Neural progenitor cell (in vitro differentiated cells): ENCODE measurements around the gene PLA2G4E. TPM values are rescaled to one million over a fixed set of nuclear protein-coding genes. Genes with fewer than 3 reads are reported as not detected.
A peak's percentile ranks its signal among the peaks of the same experiment; 100 is the strongest.

ENCODE experiments used
- DNase-seq: peaks from one replicate; pipeline ENCODE4 v3.0.0-alpha.2; 2016; ENCODE audit warnings: low spot score
- H2AFZ ChIP-seq: fragments of 200-600 bp; sonication (generic); replicated peaks from 2 replicates; pipeline ENCODE4 v1.6.1; 2016; ENCODE audit warnings: antibody characterized with exemption
- H3F3A ChIP-seq: fragments of 200-600 bp; sonication (generic); 2 replicates; pipeline ENCODE4 v1.6.1; 2016; ENCODE audit warnings: antibody characterized with exemption, low read depth
- H3K27ac ChIP-seq: fragments of 200-600 bp; sonication (generic); 2 replicates; pipeline ENCODE4 v1.5.1; 2016; ENCODE audit warnings: mild to moderate bottlenecking
- H3K27me3 ChIP-seq: fragments of 200-600 bp; sonication (generic); 2 replicates; pipeline ENCODE4 v1.6.1; 2016; ENCODE audit warnings: mild to moderate bottlenecking, moderate library complexity
- H3K36me3 ChIP-seq: fragments of 200-600 bp; sonication (generic); 2 replicates; pipeline ENCODE4 v1.5.1; 2016
- H3K4me1 ChIP-seq: fragments of 200-600 bp; sonication (generic); 2 replicates; pipeline ENCODE4 v1.6.1; 2016; ENCODE audit warnings: mixed run types
- H3K4me2 ChIP-seq: fragments of 200-600 bp; sonication (generic); 2 replicates; pipeline ENCODE4 v1.6.1; 2016
- H3K4me3 ChIP-seq: fragments of 200-600 bp; sonication (generic); 2 replicates; pipeline ENCODE4 v1.5.1; 2016
- H3K79me2 ChIP-seq: fragments of 200-600 bp; sonication (generic); 2 replicates; pipeline ENCODE4 v1.6.1; 2016; ENCODE audit warnings: low read depth
- H3K9ac ChIP-seq: fragments of 200-600 bp; sonication (generic); 2 replicates; pipeline ENCODE4 v1.6.1; 2016
- H3K9me3 ChIP-seq: fragments of 200-600 bp; sonication (generic); 2 replicates; pipeline ENCODE4 v1.5.1; 2016; ENCODE audit warnings: low read depth
- H4K20me1 ChIP-seq: fragments of 200-600 bp; sonication (generic); 2 replicates; pipeline ENCODE4 v1.6.1; 2016; ENCODE audit warnings: low read depth
- H3K27ac Mint-ChIP-seq: 3 replicates; pipeline ENCODE4 v1.8.0; 2021; ENCODE audit warnings: mixed read lengths
- H3K27me3 Mint-ChIP-seq: 2 replicates; pipeline ENCODE4 v1.8.0; 2022; ENCODE audit warnings: low read depth, mild to moderate bottlenecking, inconsistent platforms, moderate library complexity, mixed read lengths; ENCODE audit not compliant: insufficient read depth
- H3K36me3 Mint-ChIP-seq: 3 replicates; pipeline ENCODE4 v1.8.0; 2021; ENCODE audit warnings: mixed read lengths
- H3K4me1 Mint-ChIP-seq: 3 replicates; pipeline ENCODE4 v1.8.0; 2021; ENCODE audit warnings: mixed read lengths
- H3K4me3 Mint-ChIP-seq: 3 replicates; pipeline ENCODE4 v1.8.0; 2021; ENCODE audit warnings: mild to moderate bottlenecking, moderate library complexity, mixed read lengths
- H3K9me3 Mint-ChIP-seq: 3 replicates; pipeline ENCODE4 v1.8.0; 2020; ENCODE audit warnings: mixed read lengths
- CTCF ChIP-seq: fragments of 200-600 bp; sonication (generic); IDR thresholded peaks from 2 replicates; pipeline ENCODE4 v1.5.1; 2017; ENCODE audit warnings: antibody characterized with exemption, mild to moderate bottlenecking
- EZH2 ChIP-seq: fragments of 200-600 bp; sonication (generic); IDR thresholded peaks from 2 replicates; pipeline ENCODE4 v1.6.1; 2017; ENCODE audit warnings: antibody characterized with exemption, mild to moderate bottlenecking, moderate library complexity
- EZH2phosphoT487 ChIP-seq: fragments of 200-600 bp; sonication (generic); IDR thresholded peaks from 2 replicates; pipeline ENCODE4 v1.6.1; 2017; ENCODE audit warnings: antibody characterized with exemption
- total RNA-seq: library from RNA; depleted of rRNA; stranded (reverse); fragments of >200 nt; gene quantifications from 2 replicates; pipeline ENCODE4 v1.2.3, GENCODE V29; 2015; ENCODE audit warnings: low replicate concordance

PLA2G4E gene, protein sequence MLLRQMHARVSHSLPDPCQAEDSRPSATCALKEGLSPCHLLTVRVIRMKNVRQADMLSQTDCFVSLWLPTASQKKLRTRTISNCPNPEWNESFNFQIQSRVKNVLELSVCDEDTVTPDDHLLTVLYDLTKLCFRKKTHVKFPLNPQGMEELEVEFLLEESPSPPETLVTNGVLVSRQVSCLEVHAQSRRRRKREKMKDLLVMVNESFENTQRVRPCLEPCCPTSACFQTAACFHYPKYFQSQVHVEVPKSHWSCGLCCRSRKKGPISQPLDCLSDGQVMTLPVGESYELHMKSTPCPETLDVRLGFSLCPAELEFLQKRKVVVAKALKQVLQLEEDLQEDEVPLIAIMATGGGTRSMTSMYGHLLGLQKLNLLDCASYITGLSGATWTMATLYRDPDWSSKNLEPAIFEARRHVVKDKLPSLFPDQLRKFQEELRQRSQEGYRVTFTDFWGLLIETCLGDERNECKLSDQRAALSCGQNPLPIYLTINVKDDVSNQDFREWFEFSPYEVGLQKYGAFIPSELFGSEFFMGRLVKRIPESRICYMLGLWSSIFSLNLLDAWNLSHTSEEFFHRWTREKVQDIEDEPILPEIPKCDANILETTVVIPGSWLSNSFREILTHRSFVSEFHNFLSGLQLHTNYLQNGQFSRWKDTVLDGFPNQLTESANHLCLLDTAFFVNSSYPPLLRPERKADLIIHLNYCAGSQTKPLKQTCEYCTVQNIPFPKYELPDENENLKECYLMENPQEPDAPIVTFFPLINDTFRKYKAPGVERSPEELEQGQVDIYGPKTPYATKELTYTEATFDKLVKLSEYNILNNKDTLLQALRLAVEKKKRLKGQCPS
- not detected in 2 replicates for total RNA-seq

GRCh38 chr15:42020713-42021273 is at the start of gene PLA2G4E:
PLA2G4E (minus strand) TSS chr15:42021042; CDS start chr15:42021030, 12 bp downstream.
- no peak for DNase-seq
- Histone ChIP-seq H4K20me1 (no peaks in the 10 kb centered on the region), H3K4me2 (no peak within 1 kb of the TSS), H3K79me2 (no peaks in the 10 kb centered on the region), H3K9ac (no peak within 1 kb of the TSS), H3K9me3 (peaks cover 6% of the 10 kb centered on the region), H2AFZ (no peak within 1 kb of the TSS), H3K27me3 (no peaks in the 10 kb centered on the region), H3K4me3 (no peak within 1 kb of the TSS), H3K27ac (no peak within 1 kb of the TSS), H3K4me1 (no peaks in the 10 kb centered on the region), H3K36me3 (no peaks in the 10 kb centered on the region), H3F3A (no peaks in the 10 kb centered on the region)
- no peak within 1 kb of the TSS for H3K4me3 Mint-ChIP-seq
- H3K9me3 Mint-ChIP-seq, result peaks cover 34% of the 10 kb centered on the region
- H3K27me3 Mint-ChIP-seq, result peaks cover 14% of the 10 kb centered on the region
- TF ChIP-seq EZH2 (no peak), EZH2phosphoT487 (no peak), CTCF (no peak)
- no peak within 1 kb of the TSS for H3K27ac Mint-ChIP-seq
- no peaks in the 10 kb centered on the region for H3K4me1 Mint-ChIP-seq
- H3K36me3 Mint-ChIP-seq, result peaks cover 4% of the 10 kb centered on the region

- Histone ChIP-seq H3K4me2 (no peak overlapping the region), H3K4me3 (no peak overlapping the region), H2AFZ (no peak overlapping the region), H3K4me1 (no peaks in the 10 kb centered on the region), H3K9ac (no peak overlapping the region), H3K27me3 (no peaks in the 10 kb centered on the region), H3F3A (no peaks in the 10 kb centered on the region), H3K27ac (no peak overlapping the region), H3K9me3 (no peaks in the 10 kb centered on the region), H3K79me2 (no peaks in the 10 kb centered on the region), H3K36me3 (no peaks in the 10 kb centered on the region), H4K20me1 (no peaks in the 10 kb centered on the region)
- H3K4me3 Mint-ChIP-seq, result no peak overlapping the region
- H3K27me3 Mint-ChIP-seq, result peaks cover 7% of the 10 kb centered on the region
- H3K36me3 Mint-ChIP-seq, result no peaks in the 10 kb centered on the region
- H3K4me1 Mint-ChIP-seq, result peaks cover 17% of the 10 kb centered on the region
- TF ChIP-seq EZH2 (no peak), EZH2phosphoT487 (no peak), CTCF (no peak)
- no peak overlapping the region for H3K27ac Mint-ChIP-seq
- no peak for DNase-seq
- H3K9me3 Mint-ChIP-seq, result peaks cover 9% of the 10 kb centered on the region
Measured at GRCh38 chr15:42070279-42070975, 49.6 kb upstream of the PLA2G4E start.

DNA sequence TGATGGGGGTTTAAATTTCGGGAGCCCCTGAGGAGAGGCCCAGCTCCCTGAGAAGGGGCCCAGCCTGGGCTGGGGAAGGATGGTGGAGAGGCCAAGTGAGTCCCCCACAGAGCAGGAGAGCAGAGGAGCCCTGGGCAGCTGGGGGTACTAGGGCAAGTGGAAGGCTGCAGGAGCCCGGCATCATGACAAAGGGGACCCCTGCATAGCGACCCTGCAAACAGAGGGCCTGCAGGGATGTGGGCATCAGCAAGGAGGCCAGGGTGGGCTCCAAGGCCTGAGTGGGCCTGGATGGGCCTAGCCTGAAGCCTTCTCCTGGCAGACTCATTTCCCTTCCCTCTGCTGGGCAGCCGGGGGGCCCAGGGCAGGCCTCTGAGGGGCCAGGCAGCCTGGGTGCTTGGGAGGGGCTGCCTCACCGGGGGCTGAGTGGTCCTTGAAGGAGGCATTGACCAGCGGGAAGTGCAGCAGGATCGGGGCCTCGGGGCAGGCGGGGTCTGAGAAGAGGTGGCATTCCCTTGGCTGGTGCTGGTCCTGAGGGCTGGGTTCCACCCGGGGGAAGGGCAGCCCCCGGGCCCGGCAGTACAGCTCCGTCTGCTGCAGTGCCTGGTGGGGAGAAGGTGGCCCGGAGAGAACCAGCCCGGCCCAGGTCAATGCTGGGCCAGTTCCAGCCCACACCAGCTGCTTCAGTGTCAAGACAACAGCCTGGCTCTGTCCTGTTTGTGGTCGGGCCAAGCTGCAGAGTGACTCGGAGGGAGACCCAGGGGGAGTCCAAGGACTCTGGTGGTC is 48.8 kb upstream of the PLA2G4E start:
- H3K4me1 ChIP-seq, result no peaks in the 10 kb centered on the region
- no peak overlapping the region for H3K4me2 ChIP-seq
- H3K9me3 ChIP-seq, result no peaks in the 10 kb centered on the region
- no peak for DNase-seq
- H4K20me1 ChIP-seq, result no peaks in the 10 kb centered on the region
- no peak overlapping the region for H3K27ac ChIP-seq
- Mint-ChIP-seq H3K4me1 (peaks cover 22% of the 10 kb centered on the region), H3K9me3 (peaks cover 9% of the 10 kb centered on the region), H3K27me3 (peaks cover 7% of the 10 kb centered on the region), H3K4me3 (no peak overlapping the region), H3K36me3 (no peaks in the 10 kb centered on the region), H3K27ac (peak overlapping the region; percentile 43)
- H3K36me3 ChIP-seq, result no peaks in the 10 kb centered on the region
- no peak overlapping the region for H3K9ac ChIP-seq
- no peak overlapping the region for H3K4me3 ChIP-seq
- no peaks in the 10 kb centered on the region for H3K79me2 ChIP-seq
- TF ChIP-seq EZH2, result no peak
- no peak for TF ChIP-seq CTCF
- no peak for TF ChIP-seq EZH2phosphoT487
- H2AFZ ChIP-seq, result peak overlapping the region; percentile 5
- H3F3A ChIP-seq, result no peaks in the 10 kb centered on the region
- H3K27me3 ChIP-seq, result no peaks in the 10 kb centered on the region
